H1 (cell line): ENCODE measurements around the gene DDX60. TPM values are rescaled to one million over a fixed set of nuclear protein-coding genes. Genes with fewer than 3 reads are reported as not detected.

Experiments
- CTCF ChIA-PET: fragments of 300-600 bp; sonication (Branson Sonifier 250); formaldehyde crosslinking; loops from one replicate; lab custom pipeline; 2021; ENCODE audit not compliant: partially characterized antibody; lab: Charles Lee
- POLR2A ChIA-PET: fragments of 300-600 bp; sonication (Branson Sonifier 250); formaldehyde crosslinking; loops from one replicate; lab custom pipeline; 2021; ENCODE audit warnings: inconsistent platforms; ENCODE audit not compliant: partially characterized antibody; lab: Charles Lee
- DNase-seq, 2 experiments: peaks; one replicate each; pipeline versions ENCODE4 v3.0.0 to v3.0.0-alpha.2; 2010 to 2022; ENCODE audit warnings: low spot score in 2 of 2, low read depth in 1 of 2, mixed read lengths in 1 of 2
- FAIRE-seq: peaks from 2 replicates; lab custom pipeline; 2011; peaks lifted over from hg19 to GRCh38; lab: Jason Lieb, UNC
- H2AFZ ChIP-seq: 2 replicates; pipeline ENCODE4 v1.8.1; 2012; ENCODE audit warnings: low read length, inconsistent platforms
- H2AK5ac ChIP-seq: 2 replicates; pipeline ENCODE4 v1.6.1; 2013; ENCODE audit warnings: low read depth, low read length
- H2BK120ac ChIP-seq: replicated peaks from 2 replicates; pipeline ENCODE3; 2013; ENCODE audit warnings: low read depth, low read length, inconsistent platforms
- H2BK12ac ChIP-seq: 2 replicates; pipeline ENCODE4 v1.6.1; 2013; ENCODE audit warnings: low read depth, low read length
- H2BK15ac ChIP-seq: 2 replicates; pipeline ENCODE4 v1.6.1; 2013; ENCODE audit warnings: low read length
- H2BK20ac ChIP-seq: 2 replicates; pipeline ENCODE4 v1.6.1; 2013; ENCODE audit warnings: low read length
- H2BK5ac ChIP-seq: 2 replicates; pipeline ENCODE4 v1.6.1; 2013; ENCODE audit warnings: low read depth, low read length
- H3K14ac ChIP-seq: 2 replicates; pipeline ENCODE4 v1.6.1; 2013; ENCODE audit warnings: inconsistent platforms; ENCODE audit not compliant: insufficient read length
- H3K18ac ChIP-seq: 2 replicates; pipeline ENCODE4 v1.6.1; 2013; ENCODE audit warnings: low read length; ENCODE audit errors: extremely low read depth
- H3K23ac ChIP-seq: 2 replicates; pipeline ENCODE4 v1.6.1; 2013; ENCODE audit warnings: inconsistent platforms; ENCODE audit not compliant: insufficient read length
- H3K23me2 ChIP-seq: 2 replicates; pipeline ENCODE4 v1.6.1; 2013; ENCODE audit warnings: low read depth, low read length
- H3K27ac ChIP-seq: 2 replicates; pipeline ENCODE4 v1.6.1; 2011; ENCODE audit warnings: low read depth, low read length, inconsistent platforms
- H3K27me3 ChIP-seq, 4 experiments: replicated peaks in 1 of 4; 1 replicate in 1 of 4; 2 replicates in 3 of 4; pipeline versions ENCODE4 v1.6.1 to v1.8.1; 2011 to 2013; ENCODE audit warnings: low read length in 3 of 4, mild to moderate bottlenecking in 3 of 4, inconsistent platforms in 2 of 4, mixed read lengths in 2 of 4, moderate library complexity in 1 of 4; ENCODE audit not compliant: control insufficient read depth in 3 of 4, insufficient read depth in 3 of 4; ENCODE audit errors: extremely low read depth in 1 of 4
- H3K36me3 ChIP-seq, 4 experiments: 2 replicates each; pipeline versions ENCODE4 v1.6.1 to v1.8.1; 2011 to 2013; ENCODE audit warnings: mild to moderate bottlenecking in 4 of 4, low read length in 3 of 4, moderate library complexity in 2 of 4, control low read depth in 1 of 4, inconsistent platforms in 1 of 4; ENCODE audit not compliant: insufficient read depth in 4 of 4, control insufficient read depth in 2 of 4
- H3K4ac ChIP-seq: replicated peaks from 2 replicates; pipeline ENCODE3; 2013; ENCODE audit warnings: low read length, low read depth, mixed read lengths, inconsistent platforms; ENCODE audit not compliant: insufficient read length
- H3K4me1 ChIP-seq, 4 experiments: replicated peaks in 1 of 4; 1 replicate in 1 of 4; 2 replicates in 3 of 4; pipeline versions ENCODE4 v1.6.1 to v1.8.1; 2011 to 2013; ENCODE audit warnings: low read length in 3 of 4, inconsistent platforms in 2 of 4, mixed read lengths in 1 of 4; ENCODE audit not compliant: insufficient read depth in 4 of 4, control insufficient read depth in 3 of 4
- H3K4me2 ChIP-seq, 2 experiments: 2 replicates each; pipeline versions ENCODE4 v1.6.1 to v1.8.1; 2011 to 2013; ENCODE audit warnings: low read depth in 2 of 2, low read length in 2 of 2, control low read depth in 1 of 2, inconsistent platforms in 1 of 2, mild to moderate bottlenecking in 1 of 2; ENCODE audit not compliant: insufficient read depth in 1 of 2
- H3K4me3 ChIP-seq, 4 experiments: fragments of 200-600, 300-600 bp in 1 of 4; sonication (generic), shearing (Covaris generic), sonication (Bioruptor Twin) in 1 of 4; 2 replicates each; pipeline versions ENCODE4 v1.5.1 to v1.8.1; 2011 to 2016; ENCODE audit warnings: low read length in 4 of 4, low read depth in 3 of 4, control low read depth in 2 of 4, inconsistent platforms in 2 of 4, mild to moderate bottlenecking in 2 of 4, mixed read lengths in 1 of 4, moderate library complexity in 1 of 4; ENCODE audit not compliant: insufficient read depth in 2 of 4; ENCODE audit errors: extremely low read depth in 1 of 4
- H3K56ac ChIP-seq: replicated peaks from 2 replicates; pipeline ENCODE3; 2013; ENCODE audit warnings: low read depth, mild to moderate bottlenecking, mixed read lengths, low read length, inconsistent platforms; ENCODE audit not compliant: insufficient read length
- H3K79me1 ChIP-seq: 2 replicates; pipeline ENCODE4 v1.6.1; 2013; ENCODE audit warnings: low read depth, low read length, control low read depth
- H3K79me2 ChIP-seq, 2 experiments: 2 replicates each; pipeline versions ENCODE4 v1.6.1 to v1.8.1; 2012 to 2013; ENCODE audit warnings: low read length in 2 of 2, mild to moderate bottlenecking in 2 of 2, inconsistent platforms in 1 of 2; ENCODE audit not compliant: insufficient read depth in 2 of 2, control insufficient read depth in 1 of 2
- H3K9ac ChIP-seq, 4 experiments: replicated peaks in 1 of 4; 1 replicate in 1 of 4; 2 replicates in 3 of 4; pipeline versions ENCODE4 v1.6.1 to v1.8.1; 2011 to 2013; ENCODE audit warnings: low read depth in 3 of 4, low read length in 3 of 4, control low read depth in 2 of 4, mild to moderate bottlenecking in 2 of 4, moderate library complexity in 2 of 4, inconsistent platforms in 1 of 4; ENCODE audit errors: extremely low read depth in 1 of 4
- H3K9me3 ChIP-seq, 2 experiments: 2 replicates each; pipeline versions ENCODE4 v1.6.1 to v1.8.1; 2012 to 2013; ENCODE audit warnings: mild to moderate bottlenecking in 2 of 2, moderate library complexity in 2 of 2, control low read depth in 1 of 2, inconsistent platforms in 1 of 2, low read depth in 1 of 2, low read length in 1 of 2, mixed read lengths in 1 of 2; ENCODE audit not compliant: insufficient read depth in 2 of 2
- H4K20me1 ChIP-seq, 2 experiments: replicated peaks in 1 of 2; 2 replicates each; pipeline versions ENCODE3 to v1.8.1; 2011 to 2013; ENCODE audit warnings: inconsistent platforms in 2 of 2, low read length in 2 of 2, mild to moderate bottlenecking in 1 of 2; ENCODE audit not compliant: insufficient read depth in 2 of 2, control insufficient read depth in 1 of 2
- H4K5ac ChIP-seq: 2 replicates; pipeline ENCODE4 v1.6.1; 2013; ENCODE audit warnings: low read length, low read depth, mixed read lengths, inconsistent platforms; ENCODE audit not compliant: insufficient read length
- H4K8ac ChIP-seq: 2 replicates; pipeline ENCODE4 v1.8.0; 2013; ENCODE audit warnings: mild to moderate bottlenecking, moderate library complexity, low read length, inconsistent platforms; ENCODE audit not compliant: insufficient read depth; ENCODE audit errors: extremely low read depth
- H4K91ac ChIP-seq: replicated peaks from 2 replicates; pipeline ENCODE3; 2013; ENCODE audit warnings: low read length, mixed read lengths, inconsistent platforms; ENCODE audit not compliant: insufficient read length
- ASH2L ChIP-seq: fragments of 200-600, 300-600 bp; sonication (generic); IDR thresholded peaks from one replicate; pipeline ENCODE4 v1.7.1; 2017; ENCODE audit warnings: low read length
- ATF3 ChIP-seq: IDR thresholded peaks from 2 replicates; pipeline ENCODE4 v1.6.1; 2011; ENCODE audit warnings: low read depth, mild to moderate bottlenecking, low read length; ENCODE audit not compliant: insufficient read depth
- CEBPB ChIP-seq: IDR thresholded peaks from 2 replicates; pipeline ENCODE4 v1.6.1; 2012; ENCODE audit warnings: low read depth, low read length
- EGR1 ChIP-seq: IDR thresholded peaks from 2 replicates; pipeline ENCODE4 v1.6.1; 2011; ENCODE audit warnings: low read depth, low read length, borderline replicate concordance
- MAX ChIP-seq: IDR thresholded peaks from 2 replicates; pipeline ENCODE4 v1.6.1; 2012; ENCODE audit warnings: inconsistent platforms
- POLR2AphosphoS5 ChIP-seq: IDR thresholded peaks from 2 replicates; pipeline ENCODE4 v1.6.1; 2011; ENCODE audit warnings: low read depth, low read length
- RAD21 ChIP-seq, 2 experiments: IDR thresholded peaks in 1 of 2; conservative IDR thresholded peaks in 1 of 2; 2 replicates each; pipeline ENCODE4 v1.6.1; 2011; ENCODE audit warnings: low read depth in 2 of 2, low read length in 2 of 2, improper control_type of control experiment in 1 of 2, inconsistent platforms in 1 of 2, mild to moderate bottlenecking in 1 of 2, moderate library complexity in 1 of 2
- SAP30 ChIP-seq: fragments of 300-600 bp; sonication (generic); IDR thresholded peaks from 2 replicates; pipeline ENCODE4 v1.7.1; 2012; ENCODE audit warnings: low read length, moderate library complexity, mild to moderate bottlenecking, inconsistent platforms; ENCODE audit not compliant: insufficient read depth, insufficient replicate concordance
- TAF1 ChIP-seq: IDR thresholded peaks from 2 replicates; pipeline ENCODE4 v1.6.1; 2011; ENCODE audit warnings: mild to moderate bottlenecking, low read depth, low read length
- TAF7 ChIP-seq: optimal IDR thresholded peaks from 2 replicates; pipeline ENCODE3; 2011; ENCODE audit warnings: low read depth, mild to moderate bottlenecking, inconsistent platforms, low read length, moderate library complexity, borderline replicate concordance
- WGBS, 2 experiments: shearing (Covaris generic) in 1 of 2; methylation state at CpG; one replicate each; pipeline versions ENCODE4 v1.1.6 to v1.1.7; 2013 to 2015; ENCODE audit warnings: low lambda C conversion rate in 2 of 2, mixed read lengths in 2 of 2, inconsistent platforms in 1 of 2, low coverage in 1 of 2, missing lambda C conversion rate in 1 of 2; ENCODE audit not compliant: insufficient replicate concordance in 2 of 2, insufficient coverage in 1 of 2, insufficient read length in 1 of 2; ENCODE audit errors: extremely low coverage in 1 of 2, missing lambda C conversion rate in 1 of 2; 5-methylcytosine and 5-hydroxymethylcytosine counted together
- polyA plus RNA-seq, 7 experiments: library from polyadenylated mRNA; depleted of rRNA in 3 of 7; stranded (reverse) in 5 of 7; unstranded in 2 of 7; fragments of >200 nt in 5 of 7; fragments of 200-250 nt in 2 of 7; gene quantifications; 1 replicate in 5 of 7; 2 replicates in 1 of 7; 4 replicates in 1 of 7; pipeline versions ENCODE4 v1.2.1 to v1.2.3, GENCODE V29; 2011 to 2013; ENCODE audit warnings: missing spikeins in 2 of 7, mixed read lengths in 2 of 7
- total RNA-seq: library from RNA; stranded (reverse); fragmentation: NEBNext Ultra II Directional; extraction: Animal tissue kit (Norgen Biotek cat#: 25700); gene quantifications from 2 replicates; pipeline ENCODE4 v1.2.1, GENCODE V29; 2021

Gene DDX60
- total and polyA plus RNA-seq, 2 of the 8 experiments (the other 6 are each of a cell fraction or from before 2014, with no cell fraction given): 1.00 to 1.6 TPM

GRCh38 chr4:168212656-168213055, 105.9 kb downstream of the DDX60 start:
- Histone ChIP-seq H3K4me3 (no peak overlapping the region), H3K4me1 (no peaks in the 10 kb centered on the region), H3K79me2 (no peaks in the 10 kb centered on the region), H4K91ac (no peak overlapping the region), H2BK15ac (no peak overlapping the region), H3K4ac (no peak overlapping the region), H3K9ac (no peak overlapping the region), H2BK12ac (no peak overlapping the region), H3K14ac (no peak overlapping the region), H3K23me2 (no peaks in the 10 kb centered on the region), H3K18ac (no peak overlapping the region), H3K79me1 (no peaks in the 10 kb centered on the region), H2BK20ac (no peak overlapping the region), H3K27me3 (no peaks in the 10 kb centered on the region), H3K23ac (no peak overlapping the region), H2AFZ (no peak overlapping the region), H4K20me1 (no peaks in the 10 kb centered on the region), H2AK5ac (no peak overlapping the region), H4K8ac (no peak overlapping the region), H4K5ac (no peak overlapping the region), H2BK5ac (no peak overlapping the region), H3K56ac (no peak overlapping the region), H3K9me3 (no peaks in the 10 kb centered on the region), H3K27ac (no peak overlapping the region), H3K4me2 (no peak overlapping the region), H3K36me3 (no peaks in the 10 kb centered on the region), H2BK120ac (no peak overlapping the region)
- CTCF ChIA-PET: no interaction called here
- 97% methylated on average over 3 of the region's 3 CpGs; no CpG with 5 or more reads in 1 of the 2 experiments for WGBS, 2 experiments
- FAIRE-seq: no peak
- POLR2A ChIA-PET: no interaction called here
- no peak for DNase-seq
- TF ChIP-seq EGR1 (no peak), TAF1 (no peak), MAX (no peak), CEBPB (no peak), SAP30 (no peak), RAD21 (IDR thresholded peaks at IDR 0.05 in 1 of 2, conservative IDR thresholded peaks at IDR 0.05 in 1 of 2; ENCODE audit: low read depth in 2 of 2, low read length in 2 of 2) (no peak), ASH2L (no peak), TAF7 (no peak), ATF3 (no peak), POLR2AphosphoS5 (no peak)
